SK-N-SH (cell line): ENCODE measurements around the gene PCDHGB6. TPM values are rescaled to one million over a fixed set of nuclear protein-coding genes. Genes with fewer than 3 reads are reported as not detected.

Source experiments
- CTCF ChIA-PET: fragments of 300-600, 350-600 bp; formaldehyde crosslinking; extraction: SDS; loops from one replicate; lab custom pipeline; 2021; lab: Yijun Ruan, JAX
- POLR2A ChIA-PET: fragments of 350-600 bp; sonication (Branson Sonifier 250); formaldehyde crosslinking; extraction: SDS; loops from one replicate; lab custom pipeline; 2020; ENCODE audit warnings: antibody characterized with exemption, inconsistent platforms; lab: Yijun Ruan, JAX
- DNase-seq: peaks from one replicate; pipeline ENCODE4 v3.0.0; 2012
- H2AFZ ChIP-seq: fragments of 200-600 bp; sonication (generic); 2 replicates; pipeline ENCODE4 v1.8.1; 2016; ENCODE audit warnings: antibody characterized with exemption, mild to moderate bottlenecking, low read depth
- H3F3A ChIP-seq: fragments of 200-600 bp; sonication (generic); replicated peaks from 2 replicates; pipeline ENCODE3; 2016; ENCODE audit warnings: antibody characterized with exemption, mild to moderate bottlenecking; ENCODE audit not compliant: insufficient read depth
- H3K27ac ChIP-seq, 2 experiments: fragments of 200-500 bp in 1 of 2; fragments of 200-600 bp in 1 of 2; sonication (Bioruptor generic) in 1 of 2; sonication (generic), shearing (Covaris generic) in 1 of 2; 2 replicates each; pipeline versions ENCODE4 v1.5.1 to v1.6.1; 2014 to 2016; ENCODE audit warnings: low read depth in 2 of 2, inconsistent platforms in 1 of 2, low read length in 1 of 2, mild to moderate bottlenecking in 1 of 2, mixed read lengths in 1 of 2
- H3K27me3 ChIP-seq: fragments of 200-600 bp; sonication (generic), shearing (Covaris generic); 2 replicates; pipeline ENCODE4 v1.6.1; 2016; ENCODE audit warnings: mixed run types; ENCODE audit not compliant: insufficient read depth
- H3K36me3 ChIP-seq, 2 experiments: fragments of 200-500 bp in 1 of 2; fragments of 200-600 bp in 1 of 2; sonication (Bioruptor generic) in 1 of 2; sonication (generic) in 1 of 2; replicated peaks in 1 of 2; 2 replicates each; pipeline versions ENCODE3 to v1.5.1; 2014 to 2016; ENCODE audit warnings: low read length in 1 of 2, mild to moderate bottlenecking in 1 of 2; ENCODE audit not compliant: insufficient read depth in 2 of 2, control insufficient read depth in 1 of 2
- H3K4me1 ChIP-seq, 2 experiments: fragments of 200-500 bp in 1 of 2; fragments of 200-600 bp in 1 of 2; sonication (Bioruptor generic) in 1 of 2; sonication (generic), shearing (Covaris generic) in 1 of 2; 2 replicates each; pipeline versions ENCODE4 v1.5.1 to v1.6.1; 2014 to 2016; ENCODE audit warnings: low read depth in 1 of 2, low read length in 1 of 2, mixed run types in 1 of 2; ENCODE audit not compliant: insufficient read depth in 2 of 2, control insufficient read depth in 1 of 2
- H3K4me2 ChIP-seq: fragments of 200-600 bp; sonication (generic), shearing (Covaris generic); 2 replicates; pipeline ENCODE4 v1.6.1; 2017; ENCODE audit warnings: mixed run types
- H3K4me3 ChIP-seq, 2 experiments: fragments of 200-500 bp in 1 of 2; fragments of 200-600 bp in 1 of 2; sonication (Bioruptor generic) in 1 of 2; sonication (generic), shearing (Covaris generic) in 1 of 2; 2 replicates each; pipeline versions ENCODE4 v1.5.1 to v1.8.1; 2014 to 2016; ENCODE audit warnings: low read depth in 2 of 2, inconsistent platforms in 1 of 2, low read length in 1 of 2, mild to moderate bottlenecking in 1 of 2, mixed read lengths in 1 of 2, moderate library complexity in 1 of 2
- H3K79me2 ChIP-seq: fragments of 200-600 bp; sonication (generic); 2 replicates; pipeline ENCODE4 v1.8.1; 2017; ENCODE audit warnings: mild to moderate bottlenecking; ENCODE audit not compliant: insufficient read depth
- H3K9ac ChIP-seq: fragments of 200-600 bp; sonication (generic); 2 replicates; pipeline ENCODE4 v1.6.1; 2017; ENCODE audit warnings: mixed run types
- H3K9me2 ChIP-seq: fragments of 200-600 bp; sonication (generic); 2 replicates; pipeline ENCODE4 v1.6.1; 2017; ENCODE audit warnings: mixed run types
- H3K9me3 ChIP-seq: fragments of 200-600 bp; sonication (generic); 2 replicates; pipeline ENCODE4 v1.6.1; 2017; ENCODE audit warnings: mixed run types, mild to moderate bottlenecking, moderate library complexity
- H4K20me1 ChIP-seq: fragments of 200-600 bp; sonication (generic); 2 replicates; pipeline ENCODE4 v1.6.1; 2017; ENCODE audit warnings: mild to moderate bottlenecking, mixed run types; ENCODE audit not compliant: insufficient read depth
- CHD2 ChIP-seq: fragments of 150-350 bp; IDR thresholded peaks from 2 replicates; pipeline ENCODE4 v1.6.1; 2018; ENCODE audit warnings: low read length; ENCODE audit not compliant: partially characterized antibody
- EZH2phosphoT487 ChIP-seq: fragments of 200-600 bp; sonication (generic); IDR thresholded peaks from 2 replicates; pipeline ENCODE4 v1.6.1; 2017; ENCODE audit warnings: low read depth, mixed run types, mild to moderate bottlenecking, antibody characterized with exemption, moderate library complexity, borderline replicate concordance
- FOXJ3 ChIP-seq: sonication (generic); formaldehyde crosslinking; IDR thresholded peaks from 2 replicates; pipeline ENCODE4 v1.5.1; 2020; ENCODE audit warnings: mild to moderate bottlenecking, missing genetic modification reagents
- FOXM1 ChIP-seq: IDR thresholded peaks from 2 replicates; pipeline ENCODE4 v1.4.0; 2012; ENCODE audit warnings: low read depth, mild to moderate bottlenecking
- GABPA ChIP-seq: IDR thresholded peaks from 2 replicates; pipeline ENCODE4 v1.4.0; 2012; ENCODE audit warnings: low read depth, mild to moderate bottlenecking
- GATA2 ChIP-seq: sonication (generic); formaldehyde crosslinking; IDR thresholded peaks from 2 replicates; pipeline ENCODE4 v1.5.0; 2020; ENCODE audit warnings: mild to moderate bottlenecking, missing genetic modification reagents
- JUND ChIP-seq: IDR thresholded peaks from 2 replicates; pipeline ENCODE4 v1.4.0; 2012
- MXI1 ChIP-seq: IDR thresholded peaks from 2 replicates; pipeline ENCODE4 v1.6.1; 2012; ENCODE audit warnings: mild to moderate bottlenecking, low read depth, low read length, improper control_type of control experiment
- POLR2AphosphoS5 ChIP-seq: IDR thresholded peaks from 2 replicates; pipeline ENCODE4 v1.6.1; 2012; ENCODE audit warnings: low read depth, low read length
- RAD21 ChIP-seq: IDR thresholded peaks from 2 replicates; pipeline ENCODE4 v1.6.1; 2012; ENCODE audit warnings: mild to moderate bottlenecking, low read length
- SIN3A ChIP-seq: IDR thresholded peaks from 2 replicates; pipeline ENCODE4 v1.6.1; 2012; ENCODE audit warnings: low read depth, mild to moderate bottlenecking, low read length, moderate library complexity, borderline replicate concordance
- TAF1 ChIP-seq: IDR thresholded peaks from 2 replicates; pipeline ENCODE4 v1.6.1; 2012; ENCODE audit warnings: low read depth, mild to moderate bottlenecking, low read length, moderate library complexity, borderline replicate concordance
- TEAD4 ChIP-seq: IDR thresholded peaks from 2 replicates; pipeline ENCODE4 v1.4.0; 2012; ENCODE audit warnings: mild to moderate bottlenecking, borderline replicate concordance; ENCODE audit not compliant: insufficient read depth
- WGBS: methylation state at CpG from one replicate; pipeline ENCODE4 v1.1.6; 2017; ENCODE audit warnings: low lambda C conversion rate; 5-methylcytosine and 5-hydroxymethylcytosine counted together
- polyA plus RNA-seq, 3 experiments: library from polyadenylated mRNA; depleted of rRNA; stranded (reverse); fragments of >200 nt; gene quantifications; 2 replicates each; pipeline ENCODE4 v1.2.3, GENCODE V29; 2012
- TF ChIP-seq, protein P1 (sequence below): IDR thresholded peaks from 2 replicates; pipeline ENCODE4; 2012
- TF ChIP-seq, protein P2 (sequence below): IDR thresholded peaks from 2 replicates; pipeline ENCODE4 v1.4.0; 2012; ENCODE audit warnings: low read depth, borderline replicate concordance
- TF ChIP-seq, protein P3 (sequence below): IDR thresholded peaks from 2 replicates; pipeline ENCODE4 v1.4.0; 2012; ENCODE audit warnings: low read depth

The PCDHGB6 gene
- polyA plus RNA-seq, 1 of the 3 experiments (the other 2 are of a cell fraction): 0.18 TPM

DNA sequence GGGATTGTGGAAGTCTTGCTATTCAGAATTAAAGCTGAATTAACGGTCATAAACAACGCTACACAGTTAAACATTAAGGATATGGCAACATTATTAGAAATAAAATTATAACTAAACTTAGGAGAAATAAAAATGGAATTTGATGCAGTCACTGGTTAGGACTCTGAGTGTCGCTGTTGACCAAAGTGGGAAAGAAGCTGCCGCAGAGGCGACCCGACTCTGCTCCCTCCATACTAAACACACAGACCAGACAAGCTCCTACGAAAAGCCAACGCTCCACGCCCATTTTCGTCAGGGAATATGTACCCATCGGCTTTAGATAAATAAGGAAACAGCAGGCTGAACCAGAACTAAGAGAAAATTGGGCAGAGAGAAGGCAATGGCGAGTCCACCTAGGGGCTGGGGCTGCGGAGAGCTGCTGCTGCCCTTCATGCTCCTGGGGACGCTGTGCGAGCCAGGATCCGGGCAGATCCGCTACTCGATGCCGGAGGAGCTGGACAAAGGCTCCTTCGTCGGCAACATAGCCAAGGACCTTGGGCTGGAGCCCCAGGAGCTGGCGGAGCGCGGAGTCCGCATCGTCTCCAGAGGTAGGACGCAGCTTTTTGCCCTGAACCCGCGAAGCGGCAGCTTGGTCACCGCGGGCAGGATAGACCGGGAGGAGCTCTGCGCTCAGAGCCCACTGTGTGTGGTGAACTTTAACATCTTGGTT lies 43.7 kb upstream of the PCDHGB6 start, which contains the start of gene PCDHGA5:
Gene PCDHGA5, plus strand, starts transcription at position 211 of the 709 bp plus-strand sequence. Its CDS starts 169 bp downstream, at position 380.
- CTCF ChIA-PET: interaction anchor here (0.9 to 1.4 kb wide), 3 partner anchors 14 to 194 kb away, joined by 3 to 7 read pairs (median 3); partner anchors contain the start of gene PCDHGB1
- Histone ChIP-seq H3K9me2 (no peaks in the 10 kb centered on the region), H2AFZ (no peak within 1 kb of the TSS), H3K9ac (no peak within 1 kb of the TSS), H3K27ac (no peak within 1 kb of the TSS), H3K4me3 (no peak within 1 kb of the TSS), H3K4me2 (no peak within 1 kb of the TSS), H3K4me1 (no peaks in the 10 kb centered on the region), H4K20me1 (no peaks in the 10 kb centered on the region), H3K9me3 (peaks cover 7% of the 10 kb centered on the region; the same call in 1 of the 2 replicates), H3F3A (no peaks in the 10 kb centered on the region), H3K27me3 (no peaks in the 10 kb centered on the region), H3K79me2 (no peaks in the 10 kb centered on the region), H3K36me3 (peaks cover 0 to 7% of the 10 kb centered on the region in 2 experiments)
- no peak for DNase-seq
- POLR2A ChIA-PET: no interaction called here
- 62% methylated on average over 34 of the region's 34 CpGs for WGBS
- no peak for TF ChIP-seq FOXM1
- no peak for TF ChIP-seq JUND
- no peak for TF ChIP-seq EZH2phosphoT487
- TF ChIP-seq TEAD4: no peak
- no peak for TF ChIP-seq GABPA
- TF ChIP-seq TAF1: no peak
- TF ChIP-seq FOXJ3: no peak
- TF ChIP-seq, protein P1, sequence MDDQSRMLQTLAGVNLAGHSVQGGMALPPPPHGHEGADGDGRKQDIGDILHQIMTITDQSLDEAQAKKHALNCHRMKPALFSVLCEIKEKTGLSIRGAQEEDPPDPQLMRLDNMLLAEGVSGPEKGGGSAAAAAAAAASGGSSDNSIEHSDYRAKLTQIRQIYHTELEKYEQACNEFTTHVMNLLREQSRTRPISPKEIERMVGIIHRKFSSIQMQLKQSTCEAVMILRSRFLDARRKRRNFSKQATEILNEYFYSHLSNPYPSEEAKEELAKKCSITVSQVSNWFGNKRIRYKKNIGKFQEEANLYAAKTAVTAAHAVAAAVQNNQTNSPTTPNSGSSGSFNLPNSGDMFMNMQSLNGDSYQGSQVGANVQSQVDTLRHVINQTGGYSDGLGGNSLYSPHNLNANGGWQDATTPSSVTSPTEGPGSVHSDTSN: no peak
- TF ChIP-seq SIN3A: no peak
- no peak for TF ChIP-seq CHD2
- no peak for TF ChIP-seq GATA2 (CRISPR knock-in tag)
- no peak for TF ChIP-seq MXI1
- TF ChIP-seq, protein P2, sequence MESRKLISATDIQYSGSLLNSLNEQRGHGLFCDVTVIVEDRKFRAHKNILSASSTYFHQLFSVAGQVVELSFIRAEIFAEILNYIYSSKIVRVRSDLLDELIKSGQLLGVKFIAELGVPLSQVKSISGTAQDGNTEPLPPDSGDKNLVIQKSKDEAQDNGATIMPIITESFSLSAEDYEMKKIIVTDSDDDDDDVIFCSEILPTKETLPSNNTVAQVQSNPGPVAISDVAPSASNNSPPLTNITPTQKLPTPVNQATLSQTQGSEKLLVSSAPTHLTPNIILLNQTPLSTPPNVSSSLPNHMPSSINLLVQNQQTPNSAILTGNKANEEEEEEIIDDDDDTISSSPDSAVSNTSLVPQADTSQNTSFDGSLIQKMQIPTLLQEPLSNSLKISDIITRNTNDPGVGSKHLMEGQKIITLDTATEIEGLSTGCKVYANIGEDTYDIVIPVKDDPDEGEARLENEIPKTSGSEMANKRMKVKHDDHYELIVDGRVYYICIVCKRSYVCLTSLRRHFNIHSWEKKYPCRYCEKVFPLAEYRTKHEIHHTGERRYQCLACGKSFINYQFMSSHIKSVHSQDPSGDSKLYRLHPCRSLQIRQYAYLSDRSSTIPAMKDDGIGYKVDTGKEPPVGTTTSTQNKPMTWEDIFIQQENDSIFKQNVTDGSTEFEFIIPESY: no peak
- TF ChIP-seq, protein P3, sequence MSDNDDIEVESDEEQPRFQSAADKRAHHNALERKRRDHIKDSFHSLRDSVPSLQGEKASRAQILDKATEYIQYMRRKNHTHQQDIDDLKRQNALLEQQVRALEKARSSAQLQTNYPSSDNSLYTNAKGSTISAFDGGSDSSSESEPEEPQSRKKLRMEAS: no peak
- no peak for TF ChIP-seq POLR2AphosphoS5
- TF ChIP-seq RAD21: no peak
